ENCODE data around the gene CHRD. TPM values are rescaled to one million over a fixed set of nuclear protein-coding genes. Genes with fewer than 3 reads are reported as not detected.

The CHRD gene
- total and polyA plus RNA-seq, 9 of the 15 experiments (the other 6 are each of a cell fraction or from before 2014, with no cell fraction given), result 0.11 to 1.3 (median 0.59) TPM; not detected in 3

DNA sequence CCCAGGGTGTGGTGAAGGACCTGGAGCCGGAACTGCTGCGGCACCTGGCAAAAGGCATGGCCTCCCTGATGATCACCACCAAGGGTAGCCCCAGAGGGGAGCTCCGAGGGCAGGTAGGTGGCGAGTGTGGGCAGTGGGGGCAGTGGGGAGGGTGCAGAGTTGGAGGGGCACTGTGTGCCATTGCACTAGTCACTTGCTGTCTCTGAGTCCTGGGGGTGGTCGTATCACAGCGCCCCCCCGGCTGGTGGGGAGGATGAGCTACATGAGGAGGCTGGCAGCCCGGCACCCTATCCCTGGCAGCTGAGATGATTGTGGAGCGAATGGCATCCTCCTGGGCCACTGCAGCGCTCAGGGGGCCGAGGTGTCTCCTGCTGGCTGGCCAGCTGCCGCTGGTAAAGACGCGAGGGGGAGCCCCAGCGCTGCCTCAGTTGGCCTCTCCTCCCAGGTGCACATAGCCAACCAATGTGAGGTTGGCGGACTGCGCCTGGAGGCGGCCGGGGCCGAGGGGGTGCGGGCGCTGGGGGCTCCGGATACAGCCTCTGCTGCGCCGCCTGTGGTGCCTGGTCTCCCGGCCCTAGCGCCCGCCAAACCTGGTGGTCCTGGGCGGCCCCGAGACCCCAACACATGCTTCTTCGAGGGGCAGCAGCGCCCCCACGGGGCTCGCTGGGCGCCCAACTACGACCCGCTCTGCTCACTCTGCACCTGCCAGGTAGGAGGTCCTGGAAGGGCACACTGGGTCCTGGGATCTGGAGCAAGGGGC is 6.4 kb downstream of the CHRD start:
- H3K9ac ChIP-seq (ENCODE audit: insufficient read depth in 1 of 2, low read depth in 2 of 2, low read length in 2 of 2), result no peak overlapping the region
- peaks cover 0 to 17% of the 10 kb centered on the region in 2 experiments; a peak in 2 of 5 replicates for H3K4me1 ChIP-seq (replicated peaks in 1 of 2; ENCODE audit: control insufficient read depth in 2 of 2, insufficient read depth in 2 of 2, low read length in 2 of 2)
- no peak overlapping the region for H3K4me3 ChIP-seq
- H3K4me2 ChIP-seq (ENCODE audit: insufficient read depth, low read length), result no peak overlapping the region
- intact Hi-C loops (cut with micrococcal nuclease), result loop anchor here (10.0 kb wide), 1 partner anchor 329 kb away; the partner anchor contains the start of gene MAGEF1
- DNase-seq (ENCODE audit: extremely low read depth in 1 of 4, low spot score in 3 of 4) (no peak), FAIRE-seq (no peak), ATAC-seq (no peak)
- BruUV-seq (replicated peaks), result no TSS peak
- ChIA-PET POLR2A (interaction anchor here (1.1 to 1.6 kb wide), 2 partner anchors 13 to 143 kb away, joined by 4 read pairs; no protein-coding TSS in a partner anchor), CTCF (ENCODE audit: low intra/inter-chr PET ratio) (no interaction called here)
- peaks cover 5% of the 10 kb centered on the region for H4K20me1 ChIP-seq (replicated peaks; ENCODE audit: control insufficient read depth, insufficient read depth, low read length)
- no peak for TF ChIP-seq HDGF (IDR thresholded peaks at IDR 0.05)
- TF ChIP-seq ZBTB7A (IDR thresholded peaks at IDR 0.05; ENCODE audit: borderline replicate concordance, control insufficient read depth, low read depth, low read length), result peak; percentile 47; the same call in 1 of the 2 replicates
- TF ChIP-seq CTCF (IDR thresholded peaks at IDR 0.05 in 2 of 3, conservative IDR thresholded peaks at IDR 0.05 in 1 of 3; ENCODE audit: insufficient read depth in 2 of 3, low read depth in 1 of 3, low read length in 3 of 3), result no peak
- in situ Hi-C loops (cut with MboI), result no loop called here
- WGBS (ENCODE audit: insufficient coverage, low coverage, missing lambda C conversion rate), result 3% methylated on average over 24 of the region's 37 CpGs
- H3K9me3 ChIP-seq (replicated peaks; ENCODE audit: control insufficient read depth, insufficient read depth, low read depth, low read length), result no peaks in the 10 kb centered on the region
- H3K36me3 ChIP-seq (ENCODE audit: control insufficient read depth, insufficient read depth, low read length), result no peaks in the 10 kb centered on the region
- H3K27ac ChIP-seq (ENCODE audit: extremely low read depth, low read depth, low read length), result no peak overlapping the region
- no peaks in the 10 kb centered on the region for H3K79me2 ChIP-seq (ENCODE audit: control insufficient read depth, insufficient read depth, low read length)
- no peaks in the 10 kb centered on the region for H3K9me1 ChIP-seq (ENCODE audit: control insufficient read depth, insufficient read depth, low read length)
- H3K27me3 ChIP-seq (ENCODE audit: control insufficient read depth in 2 of 2, insufficient read depth in 2 of 2, low read length in 2 of 2), result peaks cover 19 to 75% of the 10 kb centered on the region in 2 experiments; a peak in 4 of 5 replicates
- H2AFZ ChIP-seq (ENCODE audit: low read depth, low read length), result no peak overlapping the region

All from K562 (cell line).